ENCODE results near the gene ZMIZ2. TPM values are rescaled to one million over a fixed set of nuclear protein-coding genes. Genes with fewer than 3 reads are reported as not detected.
"Not testable (repeated sequence)": the region's sequence is repeated elsewhere in the genome, so short reads cannot be mapped to it uniquely, and the experiment has no call there.

The ZMIZ2 gene
- total RNA-seq, 1 donor from 2014 or later, result 12.8 TPM

DNA sequence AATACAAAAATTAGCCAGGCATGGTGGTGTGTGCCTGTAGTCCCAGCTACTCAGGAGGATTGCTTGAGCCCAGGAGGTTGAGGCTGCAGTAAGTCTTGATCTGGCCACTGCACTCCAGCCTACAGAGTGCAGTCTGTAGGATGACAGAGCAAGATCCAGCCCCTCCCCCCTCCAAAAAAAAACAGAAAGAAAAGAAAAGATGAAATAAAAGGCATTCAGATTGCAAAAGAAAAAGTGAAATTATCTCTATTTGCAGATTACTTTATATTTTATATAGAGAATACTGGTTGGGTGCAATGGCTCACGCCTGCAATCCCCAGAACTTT is 20.7 kb upstream of the ZMIZ2 start:
- no peak for DNase-seq (ENCODE audit: low spot score)

DNA sequence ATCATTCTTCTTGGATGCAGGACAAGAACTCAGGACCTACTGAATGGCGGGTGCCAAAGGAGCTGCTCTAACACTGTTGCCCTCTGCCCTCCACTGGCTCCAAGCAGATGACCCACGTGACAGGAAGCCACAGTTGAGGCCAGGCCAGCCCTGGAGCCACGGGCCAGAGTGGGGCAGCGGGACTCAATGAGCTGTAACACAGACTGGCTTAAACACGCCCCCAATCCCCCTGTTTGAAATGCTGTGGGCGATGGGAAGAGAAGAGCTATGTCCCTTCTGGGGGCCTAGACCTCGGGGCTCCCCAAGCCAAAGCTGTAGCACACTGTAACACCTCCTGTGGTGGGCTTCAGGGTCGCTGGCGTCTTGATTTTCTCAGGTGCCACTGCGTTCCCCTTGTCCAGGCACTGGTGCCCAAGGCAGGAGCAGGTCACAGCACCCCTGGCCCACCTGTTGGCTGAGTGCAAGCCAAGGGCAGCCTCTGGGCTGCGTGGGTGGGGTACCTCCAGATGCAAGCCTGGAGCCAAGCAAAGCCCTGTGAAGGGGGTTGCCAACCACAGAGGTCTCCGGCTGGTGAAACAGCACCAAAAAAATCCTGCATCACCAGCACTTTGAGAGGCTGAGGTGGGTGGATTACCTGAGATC is 18.6 kb upstream of the ZMIZ2 start:
- no peak for DNase-seq (ENCODE audit: low spot score)

DNA sequence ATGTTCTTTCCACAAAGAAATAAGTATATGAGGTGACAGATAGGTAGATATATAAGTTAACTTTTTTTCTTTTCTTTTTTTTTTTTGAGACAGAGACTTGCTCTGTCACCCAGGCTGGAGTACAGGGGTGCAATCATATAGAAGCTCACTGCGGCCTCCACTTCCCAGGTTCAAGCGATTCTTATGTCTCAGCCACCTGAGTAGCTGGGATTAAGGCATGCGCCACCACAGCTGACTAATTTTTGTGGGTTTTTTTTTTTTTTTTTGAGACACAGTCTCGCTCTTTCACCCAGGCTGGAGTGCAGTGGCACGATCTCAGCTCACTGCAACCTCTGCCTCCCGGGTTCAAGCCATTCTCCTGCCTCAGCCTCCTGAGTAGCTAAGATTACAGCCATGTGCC is 15.7 kb upstream of the ZMIZ2 start:
- not testable (repeated sequence) for DNase-seq (ENCODE audit: low spot score)

DNA sequence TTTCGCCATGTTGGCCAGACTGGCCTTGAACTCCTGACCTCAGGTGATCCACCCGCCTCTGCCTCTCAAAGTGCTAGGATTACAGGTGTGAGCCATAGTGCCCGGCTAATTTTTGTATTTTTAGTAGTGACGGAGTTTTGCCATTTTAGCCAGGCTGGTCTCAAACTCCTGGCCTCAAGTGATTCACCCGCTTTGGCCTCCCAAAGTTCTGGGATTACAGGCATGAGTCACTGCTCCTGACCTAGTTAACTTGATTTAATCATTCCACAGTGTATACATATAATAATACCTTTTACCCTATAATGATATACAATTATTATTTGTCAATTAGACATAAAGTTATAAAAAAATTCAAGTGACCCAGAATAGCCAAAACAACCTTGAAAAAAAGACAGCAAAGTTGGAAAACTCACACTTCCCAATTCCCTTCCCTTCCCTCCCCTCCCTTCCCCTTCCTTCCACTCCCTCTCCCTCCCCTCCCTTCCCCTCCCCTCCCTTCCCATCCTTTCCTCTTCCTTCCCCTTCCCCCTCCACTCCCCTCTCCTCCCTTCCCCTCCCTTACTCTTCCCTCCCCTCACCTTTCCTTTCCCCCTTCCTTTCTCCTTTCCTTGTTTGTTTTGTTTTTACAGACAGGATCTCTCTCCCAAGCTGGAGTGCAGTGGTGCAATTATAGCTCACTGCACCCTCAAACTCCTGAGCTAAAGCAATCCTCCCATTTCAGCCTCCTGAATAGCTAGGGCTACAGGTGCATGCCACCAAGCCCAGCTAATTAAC is 14.8 kb upstream of the ZMIZ2 start:
- DNase-seq (ENCODE audit: low spot score), result peak; percentile 38

DNA sequence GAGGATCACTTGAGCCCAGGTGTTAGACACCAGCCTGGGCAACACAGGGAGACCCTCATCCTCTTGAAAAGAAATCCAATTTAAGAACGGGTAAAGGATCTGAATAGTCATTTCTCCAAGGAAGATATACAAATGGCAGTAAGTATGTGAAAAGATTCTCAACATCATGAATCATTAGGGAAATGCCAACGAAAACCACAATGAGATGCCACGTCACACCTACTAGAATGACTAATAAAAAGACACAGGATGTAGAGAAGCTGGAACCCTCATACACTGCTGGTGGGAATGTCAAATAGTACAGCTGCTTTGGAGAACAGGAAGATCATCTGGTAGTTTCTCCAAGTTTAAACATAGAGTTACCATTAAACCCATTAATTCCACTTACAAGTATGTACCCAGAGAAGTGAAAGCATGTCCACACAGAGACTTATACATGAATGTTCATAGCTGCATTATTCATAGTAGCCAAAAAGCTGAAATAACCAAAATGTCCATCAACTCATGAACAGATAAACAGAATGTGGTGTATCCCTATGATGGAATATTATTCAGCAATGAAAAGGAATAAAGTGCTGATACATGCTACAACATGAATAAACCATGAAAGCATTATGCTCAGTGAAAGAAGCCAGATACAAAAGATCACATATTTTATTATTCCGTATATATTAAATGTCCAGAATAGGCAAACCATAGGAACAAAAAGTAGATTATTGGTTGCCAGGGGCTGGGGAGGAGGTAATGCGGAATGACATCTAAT is 13.1 kb upstream of the ZMIZ2 start:
- DNase-seq (ENCODE audit: low spot score), result no peak

DNA sequence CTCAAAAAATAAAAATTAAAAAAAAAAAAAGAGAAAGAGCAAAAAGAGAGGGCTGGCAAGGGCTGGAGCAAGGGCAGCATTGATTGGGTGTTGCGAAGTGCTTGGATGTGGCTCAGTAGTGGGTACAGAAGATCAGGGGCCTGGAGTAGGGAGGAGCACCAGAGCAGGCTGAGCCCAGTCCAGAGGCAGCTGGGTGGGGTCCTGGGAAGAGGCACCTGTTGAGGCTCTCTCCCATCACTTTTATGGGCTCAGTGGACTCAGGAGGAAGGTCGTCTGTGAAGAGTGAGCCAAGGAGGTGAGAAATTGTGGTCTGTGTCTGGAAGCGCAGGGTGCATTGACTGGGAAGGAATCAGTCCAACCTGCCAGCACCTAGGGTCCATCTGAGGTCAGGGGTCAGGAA is 11.8 kb upstream of the ZMIZ2 start:
- DNase-seq (ENCODE audit: low spot score), result no peak

DNA sequence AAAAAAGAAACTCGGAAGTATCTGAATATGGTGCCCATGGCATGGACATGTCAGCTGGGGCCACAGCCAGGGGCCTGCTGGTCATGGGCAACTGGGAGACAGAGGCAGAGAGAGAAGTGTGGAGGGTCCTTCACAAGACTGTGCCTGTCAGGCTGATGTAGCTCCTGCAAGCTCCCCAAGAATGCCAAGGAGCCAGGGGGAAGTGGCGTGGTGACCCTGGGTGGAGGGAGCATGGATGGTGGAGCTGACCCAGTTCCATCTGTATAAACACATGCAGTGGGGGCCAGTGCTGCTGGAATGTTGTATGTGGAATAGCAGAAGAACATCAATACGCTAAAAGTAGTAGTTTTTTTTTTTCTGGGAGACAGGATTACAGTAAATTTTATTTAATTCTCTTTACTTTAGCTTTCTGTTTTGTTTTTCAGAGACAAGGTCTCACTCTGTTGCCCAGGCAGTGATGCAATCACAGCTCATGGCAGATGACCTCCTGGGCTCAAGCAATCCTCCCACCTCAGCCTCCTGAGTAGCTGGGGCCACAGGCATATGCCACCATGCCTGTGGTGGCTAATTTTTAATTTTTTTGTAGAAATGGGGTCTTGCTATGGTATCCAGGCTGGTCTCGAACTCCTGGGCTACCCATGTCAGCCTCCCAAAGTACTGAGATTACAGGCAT is 10.5 kb upstream of the ZMIZ2 start:
- no peak for DNase-seq (ENCODE audit: low spot score)

DNA sequence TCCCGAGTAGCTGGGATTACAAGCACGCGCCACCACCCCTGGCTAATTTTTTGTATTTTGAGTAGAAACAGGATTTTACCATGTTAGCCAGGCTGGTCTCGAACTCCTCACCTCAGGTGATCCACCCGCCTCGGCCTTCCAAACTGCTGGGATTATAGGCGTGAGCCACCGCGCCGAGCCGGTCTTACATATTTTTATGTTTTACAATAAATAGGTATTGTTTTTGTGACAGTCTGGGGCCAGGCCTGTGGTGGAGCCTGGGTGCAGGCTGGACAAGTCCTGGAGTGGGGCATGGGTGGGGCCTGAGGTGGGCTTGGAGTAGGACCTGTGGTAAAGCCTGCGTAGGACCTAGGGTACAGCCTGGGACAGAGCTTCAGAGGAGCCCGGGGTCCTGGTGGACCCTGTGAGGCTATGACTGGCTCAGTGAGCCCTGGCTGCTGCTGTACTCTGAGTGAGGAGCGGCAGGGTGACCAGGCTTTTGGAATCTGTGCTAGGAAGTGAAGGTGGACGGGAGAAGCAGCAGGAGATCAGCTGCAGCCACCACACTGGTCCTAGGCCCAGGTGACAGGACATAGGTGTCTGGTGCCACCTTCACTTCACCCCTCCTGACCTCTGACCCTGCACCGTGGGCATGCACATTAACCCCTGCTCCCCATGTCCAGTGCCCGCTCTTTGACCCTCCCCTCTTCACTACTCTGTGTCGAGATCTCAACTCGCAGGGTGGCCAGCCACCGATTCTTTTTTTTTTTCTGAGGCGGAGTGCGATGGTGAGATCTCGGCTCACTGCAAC is 9.6 kb upstream of the ZMIZ2 start:
- no peak for DNase-seq (ENCODE audit: low spot score)

DNA sequence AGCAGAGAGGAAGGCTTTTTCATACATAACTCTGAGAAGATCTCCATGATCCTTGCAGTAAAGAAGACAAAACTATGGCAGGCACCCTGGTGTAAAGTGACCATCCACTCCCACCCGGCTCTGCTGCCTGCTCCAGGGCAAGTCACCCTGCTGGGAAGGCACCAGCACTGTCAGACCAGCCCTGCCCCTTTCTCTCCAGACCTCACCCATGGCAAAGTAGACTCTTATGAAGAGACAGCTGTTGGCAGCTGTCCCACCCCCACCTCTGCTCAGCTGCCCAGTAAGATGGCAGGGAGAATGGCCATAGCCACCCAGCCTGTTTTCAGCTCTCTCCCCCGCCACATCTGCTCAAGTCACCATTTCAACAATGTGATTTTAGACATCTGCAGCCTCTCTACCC is 8.6 kb upstream of the ZMIZ2 start:
- no peak for DNase-seq (ENCODE audit: low spot score)

DNA sequence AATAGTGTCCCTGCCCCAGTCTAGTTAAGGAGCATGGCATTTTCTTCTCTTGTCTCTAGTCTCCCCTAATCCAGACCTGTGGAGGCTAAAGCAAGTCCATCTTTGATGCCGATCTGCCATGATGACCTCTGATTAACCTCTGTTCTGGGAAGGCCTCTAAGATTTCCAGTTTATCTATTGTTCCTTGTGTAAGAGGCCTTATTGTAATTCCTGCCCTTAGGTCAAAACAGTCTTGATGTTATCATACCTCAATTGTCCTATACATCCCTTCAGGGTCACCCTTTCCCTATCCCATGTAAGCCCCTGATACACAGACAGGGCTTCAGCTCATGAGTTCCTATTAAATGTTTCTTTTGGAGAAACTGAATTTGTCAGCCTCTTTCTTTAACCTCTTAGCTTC is 4.9 kb upstream of the ZMIZ2 start:
- no peak for DNase-seq (ENCODE audit: low spot score)

DNA sequence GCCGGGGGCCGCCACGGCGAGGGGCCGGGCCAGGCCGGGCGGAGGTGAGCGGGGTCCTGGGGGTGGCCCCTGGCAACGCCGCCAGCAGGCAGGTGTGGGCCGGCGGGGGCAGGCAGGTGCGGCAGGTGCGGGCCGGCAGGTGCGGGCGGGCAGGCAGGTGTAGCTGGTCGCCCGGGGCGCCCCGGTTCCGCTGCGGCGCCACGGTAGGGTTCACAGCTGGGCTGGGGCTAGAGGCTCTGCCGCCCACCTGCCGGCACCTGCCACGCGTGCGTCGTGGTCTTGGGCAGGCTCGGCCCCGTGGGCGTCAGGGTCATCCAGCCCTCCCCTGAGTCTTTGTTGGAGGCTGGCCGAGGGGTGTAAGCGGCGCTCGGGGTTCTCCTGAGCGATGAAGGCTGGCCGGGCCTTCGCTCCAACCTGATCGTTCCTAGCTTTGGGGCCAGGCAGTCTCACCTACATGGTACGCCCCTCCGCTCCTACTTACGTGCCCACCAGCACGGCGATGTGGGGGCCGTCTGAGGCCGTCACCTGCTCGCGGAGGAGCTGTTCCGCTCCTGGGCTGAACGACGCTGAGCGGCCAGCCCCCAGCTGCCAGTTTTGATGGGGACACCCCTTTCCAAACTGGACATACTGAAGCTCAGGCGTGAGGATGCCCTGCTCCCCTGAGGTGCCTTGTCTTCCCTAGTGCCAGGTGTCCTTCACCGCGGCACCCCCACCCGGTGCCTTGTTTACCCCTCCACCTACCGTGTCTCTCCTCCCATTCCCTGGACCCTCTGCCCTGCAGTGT is 493 bp downstream of the ZMIZ2 start:
- no peak for DNase-seq (ENCODE audit: low spot score)

DNA sequence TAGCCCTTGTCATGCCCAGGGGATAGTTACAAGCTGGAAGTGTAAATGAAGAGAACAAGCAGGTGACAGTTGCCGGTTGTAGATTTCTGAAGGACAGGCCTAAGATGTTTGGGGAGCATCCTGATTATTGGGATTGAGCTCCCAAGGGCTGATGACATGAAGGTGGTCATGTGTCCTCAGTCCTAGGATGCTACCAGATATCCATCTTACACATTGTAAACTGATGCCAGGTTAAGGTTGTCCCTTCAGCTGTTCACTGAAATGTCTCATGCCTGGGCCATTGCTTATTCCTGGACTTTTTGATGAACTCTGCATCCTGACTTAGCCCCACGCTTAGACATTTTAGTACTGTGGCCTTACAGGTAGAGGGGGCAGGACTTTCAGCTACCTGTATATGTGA is 1.3 kb downstream of the ZMIZ2 start:
- DNase-seq (ENCODE audit: low spot score), result no peak

DNA sequence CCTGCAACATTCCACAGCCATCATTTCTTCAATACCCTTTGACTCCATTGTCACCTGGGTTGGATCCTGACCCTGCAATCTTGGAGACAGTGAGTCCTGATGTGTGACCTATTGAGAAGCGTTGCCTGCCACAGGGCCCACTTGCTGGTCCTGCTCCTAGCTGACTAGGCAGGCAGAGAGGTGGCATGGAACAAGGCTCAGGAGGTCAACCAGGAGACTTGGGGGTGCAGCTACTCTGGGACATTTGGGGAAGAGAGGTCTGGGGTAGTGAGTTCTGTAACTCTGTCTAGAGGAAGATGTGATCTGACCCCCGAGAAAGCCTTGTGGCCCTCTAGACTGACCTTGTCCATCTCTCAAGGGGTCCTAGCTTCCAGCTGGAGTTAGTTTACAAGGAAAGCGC is 1.8 kb downstream of the ZMIZ2 start:
- no peak for DNase-seq (ENCODE audit: low spot score)

DNA sequence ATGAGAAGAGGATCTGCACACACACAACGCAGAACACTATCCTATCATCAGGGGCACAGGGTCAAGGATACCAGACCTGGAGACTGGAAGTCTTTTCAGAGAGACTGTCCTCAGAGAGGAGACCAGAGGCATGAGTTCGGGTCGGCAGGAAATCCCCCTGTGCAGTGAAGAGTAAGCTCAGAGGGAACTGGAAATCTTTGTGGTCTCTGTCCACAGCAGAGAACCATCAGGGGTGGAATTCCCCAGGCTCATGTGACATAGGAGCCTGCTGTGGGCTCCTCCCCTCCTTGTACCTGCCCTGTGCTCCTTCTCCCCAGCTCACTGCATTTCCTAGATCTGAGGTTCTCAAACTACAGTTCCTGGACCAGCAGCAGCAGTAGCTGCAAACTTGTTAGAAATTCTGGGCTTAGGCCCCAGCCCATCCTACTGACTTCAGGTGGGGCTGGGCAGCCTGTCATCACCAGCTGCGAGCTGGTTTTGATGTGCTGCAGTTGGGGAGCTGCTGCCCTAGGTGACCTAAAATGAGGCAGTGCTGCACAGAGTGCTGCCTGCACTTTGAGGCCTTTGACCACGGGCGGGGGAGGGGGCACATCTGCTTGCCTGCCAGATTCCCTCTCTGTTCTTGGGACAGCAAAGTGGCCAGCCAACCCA is 2.4 kb downstream of the ZMIZ2 start:
- no peak for DNase-seq (ENCODE audit: low spot score)

DNA sequence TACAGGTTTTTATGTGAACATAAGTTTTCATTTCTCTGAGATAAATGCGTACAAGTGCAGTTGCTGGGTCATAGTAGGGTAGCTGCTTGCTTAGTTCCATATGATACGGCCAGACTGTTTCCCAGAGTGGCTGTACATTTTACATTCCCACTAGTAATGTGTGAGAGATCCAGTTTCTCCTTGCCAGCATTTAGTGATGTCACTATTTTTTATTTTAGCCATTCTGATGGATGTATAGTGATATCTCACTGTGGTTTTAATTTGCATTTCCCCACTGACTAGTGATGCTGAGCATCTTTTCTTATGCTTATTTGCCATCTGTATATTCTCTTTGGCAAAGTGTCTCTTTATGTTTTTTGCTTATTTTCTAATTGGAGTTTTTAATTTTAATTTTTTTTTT is 4.2 kb downstream of the ZMIZ2 start:
- no peak for DNase-seq (ENCODE audit: low spot score)

DNA sequence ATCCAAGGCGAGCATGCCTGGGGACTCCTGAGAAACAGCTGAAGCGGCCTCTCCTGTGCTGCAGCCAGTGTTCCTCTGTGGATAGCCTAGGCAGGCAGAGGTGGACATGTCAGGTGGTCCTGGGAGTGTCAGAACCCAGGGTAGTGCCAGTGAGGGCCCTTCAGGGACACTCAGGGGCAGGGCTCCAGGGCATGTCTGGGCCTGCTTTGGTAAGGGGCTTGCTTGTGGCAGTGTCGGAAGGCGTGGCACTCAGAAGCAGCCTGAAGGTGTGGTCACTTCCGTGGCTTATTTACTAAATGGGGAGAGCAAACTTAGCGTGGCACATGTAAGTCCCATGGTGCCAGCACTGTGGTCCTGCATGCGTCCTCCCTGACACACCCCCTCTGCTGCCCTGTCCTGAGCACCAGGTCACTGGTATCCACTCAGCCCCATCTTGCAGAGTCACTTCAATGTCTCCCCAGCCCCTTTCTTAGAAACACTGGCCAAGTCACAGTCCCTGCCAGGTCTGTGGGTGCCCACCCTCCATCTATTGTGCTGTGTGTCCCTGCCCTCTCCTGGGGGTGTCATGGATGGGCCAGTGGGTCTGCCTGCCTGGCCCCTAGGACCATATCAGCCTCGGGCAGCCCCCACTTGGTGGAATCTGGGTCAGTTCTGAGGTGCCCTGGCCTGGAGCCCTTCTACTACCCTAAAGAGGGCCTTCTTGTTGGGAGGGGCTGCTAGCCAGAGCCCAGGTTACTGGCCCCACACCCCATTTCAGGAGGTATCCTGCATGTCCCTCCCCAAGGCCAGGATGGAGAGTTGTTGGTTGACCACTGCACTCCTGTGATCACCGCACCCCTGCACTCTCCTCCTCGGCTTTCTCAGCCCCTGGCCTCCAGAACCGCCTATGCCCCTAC is 6.4 kb downstream of the ZMIZ2 start:
- no peak for DNase-seq (ENCODE audit: low spot score)

DNA sequence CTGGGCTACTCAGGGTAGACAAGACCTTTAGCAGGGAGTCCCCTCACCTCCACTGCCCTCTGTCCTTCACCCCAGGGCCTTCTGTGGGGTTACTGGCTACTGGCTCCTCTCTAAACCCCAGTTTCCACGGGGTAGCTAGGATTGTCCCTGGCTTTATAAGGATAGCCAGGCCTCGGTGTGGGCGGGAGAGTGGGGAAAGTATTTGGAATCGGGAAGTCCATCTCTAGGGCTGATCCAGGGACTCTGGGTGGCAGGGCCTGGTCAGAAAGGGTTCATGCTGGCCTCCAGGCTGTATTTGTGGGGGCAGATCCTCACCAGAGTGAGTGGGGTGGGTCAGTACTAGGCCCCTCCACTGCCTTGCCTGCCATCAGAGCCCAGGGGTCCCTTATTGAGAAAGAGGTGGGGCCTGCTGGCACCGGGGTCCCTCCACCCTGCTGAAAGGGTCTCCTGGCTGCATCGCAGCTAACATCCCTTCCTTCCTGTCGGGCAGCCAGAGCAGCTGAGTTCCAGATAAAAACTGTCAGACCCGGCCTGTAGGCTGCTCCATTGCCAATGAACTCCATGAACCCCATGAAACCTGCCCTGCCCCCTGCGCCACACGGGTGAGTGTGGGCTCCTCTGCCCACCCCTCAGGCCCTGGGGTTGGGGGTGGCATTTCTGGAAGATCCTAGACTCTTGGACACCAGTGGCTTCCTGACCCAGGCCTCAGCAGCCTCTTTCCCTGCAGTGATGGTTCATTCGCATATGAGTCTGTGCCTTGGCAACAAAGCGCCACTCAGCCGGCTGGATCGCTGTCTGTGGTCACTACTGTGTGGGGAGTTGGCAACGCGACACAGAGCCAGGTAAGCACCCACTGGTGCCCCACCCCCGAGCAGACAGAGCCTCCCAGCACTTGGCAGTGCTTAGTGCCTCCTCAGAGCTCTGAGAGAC is 7.3 kb downstream of the ZMIZ2 start:
- no peak for DNase-seq (ENCODE audit: low spot score)

DNA sequence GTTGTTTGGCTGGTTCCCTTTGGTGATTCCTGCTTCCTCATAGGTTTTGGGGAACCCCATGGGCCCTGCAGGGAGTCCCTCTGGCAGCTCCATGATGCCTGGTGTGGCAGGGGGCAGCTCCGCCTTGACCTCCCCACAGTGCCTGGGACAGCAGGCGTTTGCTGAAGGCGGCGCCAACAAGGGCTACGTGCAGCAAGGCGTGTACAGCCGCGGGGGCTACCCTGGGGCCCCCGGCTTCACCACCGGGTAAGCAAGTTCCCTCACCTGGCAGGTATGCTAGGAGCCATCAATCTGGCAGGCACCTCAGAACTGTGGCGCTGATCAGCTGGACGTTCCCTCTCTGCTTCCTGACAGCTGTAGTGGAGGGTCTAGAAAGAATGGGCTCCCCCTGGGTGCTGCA is 8.3 kb downstream of the ZMIZ2 start:
- DNase-seq (ENCODE audit: low spot score), result no peak
